ENCODE measurements around the gene C3.

- TF ChIP-seq POLR2A (IDR thresholded peaks at IDR 0.05) (no peak), CTCF (IDR thresholded peaks at IDR 0.05) (no peak), POLR2AphosphoS5 (IDR thresholded peaks at IDR 0.05) (no peak)
Observed at GRCh38 chr19:6683971-6684370, 36.5 kb downstream of the C3 start.

Measured in upper lobe of left lung (tissue), 4 donors.